Vagina (tissue), 2 donors: ENCODE measurements around the gene CCNA2. TPM values are rescaled to one million over a fixed set of nuclear protein-coding genes. Genes with fewer than 3 reads are reported as not detected.

Experiments used
- DNase-seq, 2 donors: peaks; one replicate each; pipeline ENCODE4 v3.0.0-alpha.2; 2017; ENCODE audit errors: extremely low spot score in 2 of 2
- H3K27ac ChIP-seq: fragments of 200-600 bp; sonication (generic); one replicate; pipeline ENCODE4 v1.5.1; 2019
- H3K27me3 ChIP-seq: fragments of 200-600 bp; sonication (generic); one replicate; pipeline ENCODE4 v1.5.1; 2019
- H3K36me3 ChIP-seq, 2 donors: fragments of 200-600 bp; sonication (generic); one replicate each; pipeline ENCODE4 v1.5.1; 2017 to 2019
- H3K4me1 ChIP-seq: fragments of 200-600 bp; sonication (generic); one replicate; pipeline ENCODE4 v1.5.1; 2019
- H3K4me3 ChIP-seq, 2 donors: fragments of 200-600 bp; sonication (generic); 1 replicate in 1 of 2; 2 replicates in 1 of 2; pipeline ENCODE4 v1.5.1; 2016 to 2019
- H3K9me3 ChIP-seq: fragments of 200-600 bp; sonication (generic); one replicate; pipeline ENCODE4 v1.5.1; 2019
- CTCF ChIP-seq, 3 experiments: fragments of 450-650 bp in 2 of 3; fragments of 200-600 bp in 1 of 3; sonication (generic) in 1 of 3; IDR thresholded peaks; one replicate each; pipeline ENCODE4 v1.5.1; 2017 to 2019; ENCODE audit warnings: antibody characterized with exemption in 3 of 3, mild to moderate bottlenecking in 2 of 3, moderate library complexity in 2 of 3
- POLR2A ChIP-seq, 2 donors: fragments of 450-650 bp; IDR thresholded peaks; one replicate each; pipeline ENCODE4 v1.6.1; 2017; ENCODE audit warnings: antibody characterized with exemption in 2 of 2, mild to moderate bottlenecking in 2 of 2, moderate library complexity in 2 of 2
- POLR2AphosphoS5 ChIP-seq, 2 donors: sonication (generic); formaldehyde crosslinking; IDR thresholded peaks; one replicate each; pipeline ENCODE4 v1.9.0; 2017; ENCODE audit warnings: antibody characterized with exemption in 2 of 2, mild to moderate bottlenecking in 2 of 2, low read depth in 1 of 2; ENCODE audit not compliant: insufficient read depth in 1 of 2
- intact Hi-C: fragments of 100-400 bp; cut with DNase I; formaldehyde crosslinking; loops from one replicate; pipeline ENCODE4 v1.15.1; 2023
- total RNA-seq: library from RNA; depleted of rRNA; stranded (reverse); fragments of >200 nt; gene quantifications from one replicate; pipeline ENCODE4 v1.2.3, GENCODE V29; 2016

The CCNA2 gene
- total RNA-seq, 1 donor from 2014 or later = 5.4 TPM

- H3K27me3 ChIP-seq = no peaks in the 10 kb centered on the region
- TF ChIP-seq CTCF (IDR thresholded peaks at IDR 0.05) = no peak
- no peak for TF ChIP-seq POLR2AphosphoS5 (IDR thresholded peaks at IDR 0.05; ENCODE audit: insufficient read depth in 1 of 2, low read depth in 1 of 2)
- no peak for TF ChIP-seq POLR2A (IDR thresholded peaks at IDR 0.05)
- intact Hi-C loops = loop anchor here (10.0 kb wide), 1 partner anchor 86 kb away; no protein-coding TSS in a partner anchor
- peak overlapping the region; percentile 58 to 93 for H3K4me3 ChIP-seq
- peak overlapping the region; percentile 87 for H3K27ac ChIP-seq
- peaks cover 0 to 16% of the 10 kb centered on the region in 2 donors for H3K36me3 ChIP-seq
- H3K9me3 ChIP-seq = no peaks in the 10 kb centered on the region
- DNase-seq = no peak
- H3K4me1 ChIP-seq = peaks cover 12% of the 10 kb centered on the region
Measured at GRCh38 chr4:121800638-121800960, 23.1 kb downstream of the CCNA2 start.

GRCh38 chr4:121799867-121800501 is 23.7 kb downstream of the CCNA2 start:
- Histone ChIP-seq H3K4me3 (no peak overlapping the region), H3K4me1 (peaks cover 12% of the 10 kb centered on the region), H3K36me3 (peaks cover 0 to 14% of the 10 kb centered on the region in 2 donors), H3K27ac (no peak overlapping the region), H3K9me3 (no peaks in the 10 kb centered on the region), H3K27me3 (no peaks in the 10 kb centered on the region)
- intact Hi-C loops = loop anchor here (10.0 kb wide), 1 partner anchor 85 kb away; no protein-coding TSS in a partner anchor
- DNase-seq = no peak
- TF ChIP-seq POLR2A (IDR thresholded peaks at IDR 0.05) (no peak), POLR2AphosphoS5 (IDR thresholded peaks at IDR 0.05; ENCODE audit: insufficient read depth in 1 of 2, low read depth in 1 of 2) (no peak), CTCF (IDR thresholded peaks at IDR 0.05) (no peak)

GRCh38 chr4:121799208-121799823 is 24.4 kb downstream of the CCNA2 start:
- intact Hi-C loops = no loop called here
- no peak overlapping the region for H3K27ac ChIP-seq
- DNase-seq = no peak

GRCh38 chr4:121796283-121796682 is 27.4 kb downstream of the CCNA2 start:
- TF ChIP-seq POLR2A (IDR thresholded peaks at IDR 0.05) = no peak
- no peak for TF ChIP-seq CTCF (IDR thresholded peaks at IDR 0.05)
- TF ChIP-seq POLR2AphosphoS5 (IDR thresholded peaks at IDR 0.05; ENCODE audit: insufficient read depth in 1 of 2, low read depth in 1 of 2) = no peak
- H3K9me3 ChIP-seq = no peaks in the 10 kb centered on the region
- H3K27ac ChIP-seq = no peak overlapping the region
- no peaks in the 10 kb centered on the region for H3K4me1 ChIP-seq
- H3K27me3 ChIP-seq = no peaks in the 10 kb centered on the region
- H3K36me3 ChIP-seq = no peaks in the 10 kb centered on the region
- no peak overlapping the region for H3K4me3 ChIP-seq
- no peak for DNase-seq
- intact Hi-C loops = no loop called here

More at GRCh38 chr4:121799208-121799823, 24.4 kb downstream of the CCNA2 start:
- Histone ChIP-seq H3K27me3 (no peaks in the 10 kb centered on the region), H3K9me3 (no peaks in the 10 kb centered on the region), H3K36me3 (peaks cover 0 to 7% of the 10 kb centered on the region in 2 donors), H3K4me3 (no peak overlapping the region), H3K4me1 (peaks cover 12% of the 10 kb centered on the region)
- TF ChIP-seq POLR2AphosphoS5 (IDR thresholded peaks at IDR 0.05; ENCODE audit: insufficient read depth in 1 of 2, low read depth in 1 of 2) = no peak
- TF ChIP-seq POLR2A (IDR thresholded peaks at IDR 0.05) = no peak
- TF ChIP-seq CTCF (IDR thresholded peaks at IDR 0.05) = no peak
